Measurements from ENCODE around the gene CYP20A1.
"Not testable (repeated sequence)": the region's sequence is repeated elsewhere in the genome, so short reads cannot be mapped to it uniquely, and the experiment has no call there.

The CYP20A1 gene, protein sequence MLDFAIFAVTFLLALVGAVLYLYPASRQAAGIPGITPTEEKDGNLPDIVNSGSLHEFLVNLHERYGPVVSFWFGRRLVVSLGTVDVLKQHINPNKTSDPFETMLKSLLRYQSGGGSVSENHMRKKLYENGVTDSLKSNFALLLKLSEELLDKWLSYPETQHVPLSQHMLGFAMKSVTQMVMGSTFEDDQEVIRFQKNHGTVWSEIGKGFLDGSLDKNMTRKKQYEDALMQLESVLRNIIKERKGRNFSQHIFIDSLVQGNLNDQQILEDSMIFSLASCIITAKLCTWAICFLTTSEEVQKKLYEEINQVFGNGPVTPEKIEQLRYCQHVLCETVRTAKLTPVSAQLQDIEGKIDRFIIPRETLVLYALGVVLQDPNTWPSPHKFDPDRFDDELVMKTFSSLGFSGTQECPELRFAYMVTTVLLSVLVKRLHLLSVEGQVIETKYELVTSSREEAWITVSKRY

DNA sequence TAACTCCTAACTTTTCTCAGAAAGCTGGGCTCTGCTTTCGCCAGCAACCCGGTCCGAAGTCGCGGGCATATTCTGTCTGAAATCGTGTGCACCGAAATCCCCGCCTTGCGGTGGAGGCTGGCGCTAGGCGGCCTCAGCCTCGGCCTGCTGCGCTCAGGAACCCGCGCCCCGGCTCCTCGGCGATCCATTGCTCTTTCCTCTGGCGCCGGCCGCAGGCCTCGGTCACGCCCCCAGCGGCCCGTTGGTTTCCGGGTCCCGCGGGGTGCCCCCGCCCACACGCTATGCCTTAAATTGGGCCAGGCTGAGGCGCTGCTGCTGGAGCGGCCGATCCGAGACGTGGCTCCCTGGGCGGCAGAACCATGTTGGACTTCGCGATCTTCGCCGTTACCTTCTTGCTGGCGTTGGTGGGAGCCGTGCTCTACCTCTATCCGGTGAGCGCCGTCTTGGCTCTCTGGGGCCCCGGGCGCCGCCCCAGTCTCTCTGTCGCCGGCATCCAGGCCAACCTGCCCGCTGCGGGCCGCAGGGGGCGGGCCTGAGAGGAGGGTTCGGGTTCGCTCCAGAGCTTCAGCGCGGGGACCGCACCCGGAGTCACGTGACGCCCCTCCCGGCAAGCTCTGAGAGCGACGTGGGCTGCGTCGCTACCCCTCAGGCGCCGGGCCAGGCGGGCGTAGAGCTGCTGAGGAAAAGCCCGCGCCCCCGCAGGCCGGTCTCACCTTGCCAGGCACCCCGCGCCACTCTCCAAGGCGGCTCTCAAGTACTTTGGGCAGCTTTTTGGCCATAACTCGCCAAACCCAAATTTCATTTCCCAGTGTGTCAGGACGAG is at the start of gene CYP20A1:
Gene CYP20A1 (plus strand): TSS at position 315 of the 823 bp plus-strand sequence. CDS start 45 bp downstream, at position 360.
- DNase-seq: peak; percentile 89 to 90

DNA sequence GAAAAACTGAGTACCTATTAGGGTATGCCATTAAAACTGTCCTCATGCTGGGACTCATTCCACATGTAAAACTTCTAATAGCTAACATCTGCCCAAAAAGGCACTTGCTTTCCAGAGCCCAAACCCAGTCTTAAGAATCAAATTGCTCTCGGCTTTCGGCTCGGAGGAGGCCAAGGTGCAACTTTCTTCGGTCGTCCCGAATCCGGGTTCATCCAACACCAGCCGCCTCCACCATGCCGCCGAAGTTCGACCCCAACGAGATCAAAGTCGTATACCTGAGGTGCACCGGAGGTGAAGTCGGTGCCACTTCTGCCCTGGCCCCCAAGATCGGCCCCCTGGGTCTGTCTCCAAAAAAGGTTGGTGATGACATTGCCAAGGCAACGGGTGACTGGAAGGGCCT is 48.3 kb upstream of the CYP20A1 start:
- not testable (repeated sequence) for DNase-seq

DNA sequence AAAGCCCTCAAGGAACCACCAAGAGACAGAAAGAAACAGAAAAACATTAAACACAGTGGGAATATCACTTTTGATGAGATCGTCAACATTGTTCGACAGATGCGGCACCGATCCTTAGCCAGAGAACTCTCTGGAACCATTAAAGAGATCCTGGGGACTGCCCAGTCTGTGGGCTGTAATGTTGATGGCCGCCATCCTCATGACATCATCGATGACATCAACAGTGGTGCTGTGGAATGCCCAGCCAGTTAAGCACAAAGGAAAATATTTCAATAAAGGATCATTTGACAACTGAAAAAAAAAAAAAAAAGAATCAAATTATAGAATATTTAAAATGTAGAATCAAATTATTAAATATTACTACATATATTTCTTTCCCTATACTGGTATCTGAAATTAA is 47.8 kb upstream of the CYP20A1 start:
- DNase-seq: not testable (repeated sequence)

DNA sequence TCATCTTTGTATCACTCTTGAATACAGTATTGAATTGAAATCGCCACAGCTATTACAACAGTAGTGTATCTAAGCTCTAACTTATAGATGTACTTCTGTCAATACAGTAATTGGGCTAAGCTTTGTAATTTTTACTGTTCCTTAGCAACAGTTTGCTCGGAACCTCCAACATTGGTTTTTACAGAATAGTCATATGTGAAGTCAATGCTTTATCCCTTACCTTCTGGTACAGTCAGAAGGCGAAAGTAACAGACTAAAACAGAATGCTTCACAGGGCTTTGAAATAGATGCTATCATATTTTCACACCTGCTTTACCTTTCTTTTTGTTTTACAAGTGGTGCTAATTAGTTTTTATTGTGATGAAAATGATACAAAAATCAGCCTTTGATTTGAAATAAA is 46.9 kb upstream of the CYP20A1 start:
- DNase-seq: no peak

DNA sequence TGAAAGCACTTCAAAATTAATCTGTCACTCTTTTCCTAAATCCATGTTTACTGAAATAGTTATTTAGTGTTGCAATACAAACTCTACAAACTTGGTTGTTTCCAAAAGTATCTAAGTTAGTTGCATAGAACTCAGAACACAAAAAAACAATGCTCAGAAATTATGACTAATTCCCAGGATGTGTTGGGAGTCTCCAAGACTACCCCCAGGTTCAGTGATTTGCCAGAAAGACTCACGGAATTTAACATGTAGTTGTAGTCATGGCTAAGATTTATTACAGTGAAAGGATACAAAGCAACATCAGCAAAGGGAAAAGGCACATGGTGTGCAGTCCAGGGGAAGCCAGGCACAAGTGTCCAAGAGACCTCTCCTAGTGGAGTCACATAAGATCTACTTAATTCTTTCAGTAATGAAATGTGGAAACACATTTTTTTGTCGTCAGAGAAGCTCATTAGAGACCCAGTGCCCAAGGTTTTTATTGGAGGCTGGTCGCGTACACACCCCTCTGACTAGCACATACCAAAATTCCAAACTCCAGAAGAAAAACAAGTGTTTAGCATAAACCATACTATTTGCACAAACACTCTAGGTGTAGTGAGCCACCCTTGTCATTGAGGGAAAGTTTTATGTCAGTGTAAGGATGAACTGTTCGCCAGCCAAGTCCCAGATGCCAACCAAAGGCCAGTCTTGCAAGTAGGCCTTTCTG is 43.3 kb upstream of the CYP20A1 start:
- no peak for DNase-seq

DNA sequence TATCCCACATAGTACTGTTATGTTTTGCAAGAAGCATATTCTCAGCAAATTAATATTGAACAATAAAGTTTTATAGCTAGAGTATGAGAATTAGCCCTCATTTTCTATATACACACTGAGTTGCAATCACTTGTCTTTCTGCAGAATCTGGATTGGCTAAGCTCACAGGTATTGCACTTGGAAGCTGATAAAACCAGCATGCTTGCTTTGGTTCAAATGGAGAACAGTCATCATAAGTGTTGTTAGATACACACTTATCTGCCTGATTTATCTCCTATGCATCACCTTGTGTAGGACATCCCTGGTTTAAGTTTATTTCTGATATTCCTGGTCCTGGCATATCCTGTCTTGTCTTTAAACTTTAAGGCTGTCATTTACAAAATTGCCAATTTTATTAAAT is 38.0 kb upstream of the CYP20A1 start:
- no peak for DNase-seq

DNA sequence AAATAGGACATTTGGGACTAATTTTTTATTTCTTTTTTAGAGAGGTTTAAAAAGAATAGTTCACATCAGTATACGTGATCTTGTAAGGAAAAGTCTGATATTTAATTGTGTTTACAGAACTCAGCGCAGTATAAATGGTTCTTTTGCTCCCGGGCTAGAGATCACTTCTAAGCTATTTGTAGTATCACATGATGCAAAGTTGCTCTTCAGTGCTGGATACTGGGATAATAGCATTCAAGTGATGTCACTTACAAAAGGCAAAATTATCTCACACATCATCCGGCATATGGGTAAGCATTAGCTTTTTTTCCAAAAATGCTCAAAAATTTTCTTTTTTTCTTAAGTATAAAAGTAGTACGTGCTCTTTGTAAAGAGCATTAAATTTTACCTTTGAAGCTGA is 37.4 kb upstream of the CYP20A1 start:
- no peak for DNase-seq

DNA sequence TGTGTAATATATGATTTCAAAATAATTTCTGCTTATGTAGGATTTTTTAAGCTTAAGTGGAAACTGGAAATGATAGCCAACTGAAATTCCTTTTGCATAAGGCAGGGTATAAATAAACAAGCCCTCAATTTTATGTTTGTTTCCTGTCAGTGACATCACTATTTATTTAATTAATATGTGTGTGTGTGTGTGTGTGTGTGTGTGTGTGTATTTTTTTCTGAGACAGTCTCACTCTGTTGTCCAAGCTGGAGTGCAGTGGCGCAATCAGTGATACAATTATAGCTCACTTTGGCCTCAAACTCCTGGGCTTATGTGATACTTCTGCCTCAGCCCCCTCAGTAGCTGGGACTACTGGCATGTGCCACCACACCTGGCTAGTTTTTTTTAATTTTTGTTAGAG is 29.3 kb upstream of the CYP20A1 start:
- no peak for DNase-seq

DNA sequence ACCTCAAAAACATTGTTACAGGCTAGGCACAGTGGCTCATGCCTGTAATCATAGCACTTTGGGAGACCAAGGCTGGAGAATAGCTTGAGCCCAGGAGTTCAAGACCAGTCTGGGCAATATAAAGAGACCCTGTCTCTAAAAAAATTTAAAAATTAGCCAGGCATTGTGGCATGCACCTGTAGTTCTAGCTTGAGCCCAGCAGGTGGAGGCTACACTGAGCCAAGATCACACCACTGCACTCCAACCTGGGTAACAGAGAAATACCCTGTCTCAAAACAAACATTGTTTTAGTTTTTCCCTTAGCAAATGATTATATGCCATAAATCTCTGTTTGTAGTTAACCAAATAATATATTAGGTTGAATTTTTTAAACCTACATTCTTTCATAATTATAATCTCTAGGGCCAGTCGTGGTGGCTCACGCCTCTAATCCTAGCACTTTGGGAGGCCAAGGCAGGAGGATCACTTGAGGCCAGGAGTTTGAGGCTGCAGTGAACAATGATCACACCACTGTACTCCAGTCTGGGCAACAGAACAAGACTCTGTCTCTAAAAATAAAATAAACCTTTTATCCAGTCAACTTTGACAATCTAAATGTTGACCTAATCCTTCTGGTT is 13.3 kb upstream of the CYP20A1 start:
- DNase-seq: no peak

DNA sequence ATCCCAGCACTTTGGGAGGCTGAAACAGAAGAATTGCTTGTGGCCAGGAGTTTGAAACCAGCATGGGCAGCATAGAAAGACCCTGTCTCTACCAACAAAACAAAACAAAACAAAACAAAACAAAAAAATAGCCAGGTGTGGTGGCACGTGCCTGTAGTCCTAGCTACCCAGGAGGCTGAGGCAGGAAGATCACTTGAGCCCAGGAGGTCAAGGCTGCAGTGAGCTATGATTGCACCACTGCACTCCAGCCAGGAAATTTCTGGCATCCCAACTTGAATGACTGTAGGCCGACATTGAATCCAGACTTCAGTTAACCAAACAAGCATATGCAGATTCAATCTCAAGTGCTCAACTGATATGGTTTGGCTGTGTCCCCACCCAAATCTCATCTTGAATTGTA is 9.1 kb upstream of the CYP20A1 start:
- not testable (repeated sequence) for DNase-seq

DNA sequence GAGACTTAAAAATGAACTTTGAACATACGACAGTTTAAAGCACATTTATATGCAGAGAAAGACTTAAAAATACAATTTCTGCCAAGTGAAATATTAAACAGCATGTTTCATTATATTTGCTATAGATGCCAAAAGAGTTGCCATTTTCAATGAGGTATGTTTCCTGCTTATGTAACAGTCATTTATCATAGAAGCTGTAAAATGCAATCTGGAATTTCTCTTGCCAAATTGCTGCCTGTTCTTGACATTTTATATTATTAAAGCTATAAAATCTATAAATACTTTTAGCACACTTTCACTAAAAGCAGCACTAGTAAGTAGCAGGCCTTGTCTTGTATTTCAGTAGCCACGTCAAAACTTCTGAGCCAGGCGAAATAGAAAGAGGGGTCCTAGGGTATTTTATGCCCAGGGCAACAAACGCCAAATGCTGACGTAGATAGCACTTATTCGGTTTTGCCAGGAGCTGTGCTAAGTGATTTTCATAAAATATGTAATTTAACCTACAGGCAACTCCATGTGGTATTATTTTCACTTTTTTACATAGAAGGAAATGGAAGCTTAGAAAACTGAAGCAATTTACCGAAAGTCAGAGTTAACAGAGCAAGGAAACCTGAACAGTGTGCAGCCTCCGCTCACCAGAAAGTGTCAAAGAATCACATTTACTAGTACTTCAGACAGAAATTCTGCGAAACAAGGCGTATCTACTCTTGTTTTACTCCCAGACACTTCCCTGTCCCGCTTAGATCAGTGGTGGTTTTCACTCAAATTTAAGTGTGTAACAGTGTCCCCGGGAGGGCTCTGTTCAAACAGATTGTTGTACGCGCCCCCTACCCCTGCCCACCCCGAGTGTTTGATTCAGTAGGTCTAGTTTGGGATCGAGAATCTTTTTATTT is 1.2 kb upstream of the CYP20A1 start:
- DNase-seq: no peak

DNA sequence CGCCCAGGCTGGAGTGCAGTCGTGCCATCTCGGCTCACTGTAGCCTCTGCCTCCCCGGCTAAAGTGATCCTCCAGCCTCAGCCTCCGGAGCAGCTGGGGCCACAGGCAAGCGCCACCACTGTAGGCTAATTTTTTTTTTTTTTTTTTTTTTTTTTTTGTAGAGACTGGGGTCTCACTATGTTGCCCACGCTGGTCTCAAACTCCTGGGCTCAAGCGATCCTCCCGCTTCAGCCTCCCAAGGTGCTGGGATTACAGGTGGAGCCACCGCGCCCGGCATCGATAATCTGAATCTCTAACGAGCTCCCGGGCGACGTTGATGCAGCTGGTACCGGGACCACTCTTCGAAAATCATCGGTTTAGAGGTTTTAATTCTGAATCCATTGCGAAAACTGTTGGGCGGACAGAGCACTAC is 520 bp upstream of the CYP20A1 start:
- no peak for DNase-seq

DNA sequence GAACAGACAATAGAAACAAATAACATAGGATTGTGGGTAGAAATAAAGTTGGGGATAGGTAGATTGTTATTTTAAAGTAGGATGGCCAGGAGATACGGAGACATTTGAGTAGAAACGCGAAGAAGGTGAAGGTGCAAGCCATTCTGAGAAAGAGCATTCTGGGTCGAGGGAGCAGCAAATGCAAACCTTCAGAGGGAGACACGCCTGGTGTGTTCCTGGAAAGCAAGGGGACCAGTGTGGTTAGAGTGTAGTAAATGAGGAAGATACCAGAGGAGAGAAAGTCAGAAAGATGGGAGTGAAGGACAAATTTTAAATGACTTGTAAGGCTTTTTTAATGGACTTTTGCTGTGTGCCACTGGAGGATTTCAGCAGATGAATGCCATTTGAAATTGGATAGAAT is 1.7 kb downstream of the CYP20A1 start:
- DNase-seq: no peak

DNA sequence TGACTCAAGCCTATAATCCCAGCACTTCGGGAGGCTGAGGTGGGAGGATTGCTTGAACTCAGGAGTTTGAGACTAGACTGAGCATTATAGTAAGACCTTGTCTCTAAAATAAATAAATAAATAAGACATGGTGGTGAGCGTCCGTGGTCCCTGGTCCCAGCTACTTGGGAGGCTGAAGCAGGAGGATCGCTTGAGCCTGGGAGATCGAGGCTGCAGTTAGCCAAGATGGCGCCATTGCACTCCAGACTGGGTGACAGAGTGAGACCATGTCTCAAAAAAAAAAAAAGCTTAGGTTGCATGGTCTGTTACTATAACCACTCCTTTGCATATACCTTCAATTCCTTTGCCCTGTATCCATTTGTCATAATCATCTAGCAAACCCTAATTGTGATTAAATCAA is 3.7 kb downstream of the CYP20A1 start:
- DNase-seq: no peak

DNA sequence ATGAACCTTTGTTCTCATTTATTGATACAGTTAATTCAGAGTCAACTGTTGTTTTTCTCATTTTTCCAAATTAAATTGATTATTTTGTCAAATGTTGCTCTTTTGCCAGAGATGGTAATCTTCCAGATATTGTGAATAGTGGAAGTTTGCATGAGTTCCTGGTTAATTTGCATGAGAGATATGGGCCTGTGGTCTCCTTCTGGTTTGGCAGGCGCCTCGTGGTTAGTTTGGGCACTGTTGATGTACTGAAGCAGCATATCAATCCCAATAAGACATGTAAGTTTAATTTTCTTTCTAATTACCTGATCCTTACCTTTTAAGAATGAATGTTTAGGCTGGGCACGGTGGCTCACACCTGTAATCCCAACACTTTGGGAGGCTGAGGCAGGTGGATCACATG is 7.8 kb downstream of the CYP20A1 start:
- DNase-seq: no peak

DNA sequence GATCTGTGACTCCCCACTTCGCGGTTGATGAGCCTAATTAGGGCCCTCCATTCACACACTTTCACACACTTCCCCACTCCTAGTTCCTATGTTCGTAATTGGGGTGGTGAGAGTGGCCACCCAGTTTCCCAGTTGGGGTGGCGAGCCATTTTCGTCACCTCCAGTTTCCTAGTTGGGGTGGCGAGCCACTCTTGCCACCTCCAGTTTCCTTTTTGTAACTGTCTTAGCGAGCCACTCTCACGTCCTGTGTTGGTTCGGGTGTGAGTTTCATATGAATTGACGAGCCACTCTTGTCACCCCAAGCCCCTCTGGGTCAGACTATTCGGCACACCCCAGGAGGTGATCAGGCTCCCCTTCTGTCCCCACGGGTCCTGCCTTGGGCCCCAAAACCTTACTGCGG is 14.0 kb downstream of the CYP20A1 start:
- DNase-seq: no peak

DNA sequence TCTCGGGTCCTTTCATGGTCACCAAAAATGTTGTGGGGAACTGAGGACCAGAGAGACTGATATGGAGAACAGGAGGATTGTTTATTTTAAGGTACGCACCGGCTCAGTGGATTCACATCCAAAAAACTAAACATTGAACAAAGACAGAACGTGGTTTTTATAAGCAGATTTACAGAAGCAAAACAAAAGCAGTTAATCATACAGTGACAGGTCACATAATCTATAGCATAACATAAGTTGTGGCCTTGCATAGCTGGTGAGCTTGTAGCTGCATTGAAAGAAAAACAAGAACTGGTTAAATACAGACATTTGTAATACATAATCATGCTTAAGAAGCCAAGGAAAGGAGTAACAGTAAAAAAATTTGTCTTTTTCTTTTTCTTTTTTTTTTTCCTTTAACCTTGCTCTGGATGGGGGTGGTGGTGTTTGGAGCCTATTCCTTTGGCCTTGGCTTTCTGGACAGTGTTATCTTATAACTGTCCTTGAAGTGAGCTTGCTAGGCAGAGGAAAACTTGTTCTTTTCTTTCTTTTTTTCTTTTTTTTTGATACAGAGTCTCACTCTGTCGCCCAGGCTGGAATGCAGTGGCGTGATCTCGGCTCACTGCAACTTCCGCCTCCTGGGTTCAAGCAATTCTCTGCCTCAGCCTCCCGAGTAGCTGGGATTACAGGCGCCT is 14.7 kb downstream of the CYP20A1 start:
- not testable (repeated sequence) for DNase-seq

DNA sequence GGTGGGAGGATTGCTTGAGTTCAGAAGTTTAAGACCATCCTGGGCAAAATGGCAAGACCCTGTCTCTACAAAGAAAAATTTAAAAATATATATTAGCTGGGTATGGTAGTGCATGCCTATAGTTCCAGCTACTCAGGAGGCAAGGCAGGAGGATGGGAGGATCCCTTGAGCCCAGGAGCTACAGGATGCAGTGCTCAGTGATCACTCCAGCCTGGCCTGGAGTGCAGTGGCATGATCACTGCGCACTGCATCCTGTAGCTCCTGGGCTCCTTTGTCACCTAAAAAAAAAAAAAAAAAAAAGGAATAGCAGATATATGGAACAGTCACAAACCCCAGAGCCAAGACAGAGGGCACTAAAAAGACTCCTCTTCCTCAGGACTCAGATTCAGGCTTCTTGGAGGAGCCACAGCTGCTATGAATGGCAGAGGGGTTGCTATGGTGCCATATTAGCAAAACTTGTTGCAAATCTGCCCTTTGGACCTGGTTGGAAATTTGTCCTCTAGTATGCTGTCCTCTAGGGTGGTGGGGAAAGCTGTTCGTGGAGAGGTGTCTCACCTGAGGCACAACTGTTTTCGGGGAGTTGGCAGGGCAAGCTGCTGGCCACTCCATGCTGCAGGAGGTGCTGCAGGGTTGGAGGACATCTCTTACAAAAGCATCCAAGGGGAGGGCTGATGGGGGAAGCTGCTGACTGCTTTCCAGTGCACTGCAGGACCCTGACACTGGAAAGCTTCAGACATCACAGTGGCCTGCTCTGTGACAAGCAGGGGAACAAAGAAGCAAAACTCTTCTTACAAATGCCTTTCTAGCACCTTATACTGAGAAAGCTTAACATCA is 22.7 kb downstream of the CYP20A1 start:
- no peak for DNase-seq

DNA sequence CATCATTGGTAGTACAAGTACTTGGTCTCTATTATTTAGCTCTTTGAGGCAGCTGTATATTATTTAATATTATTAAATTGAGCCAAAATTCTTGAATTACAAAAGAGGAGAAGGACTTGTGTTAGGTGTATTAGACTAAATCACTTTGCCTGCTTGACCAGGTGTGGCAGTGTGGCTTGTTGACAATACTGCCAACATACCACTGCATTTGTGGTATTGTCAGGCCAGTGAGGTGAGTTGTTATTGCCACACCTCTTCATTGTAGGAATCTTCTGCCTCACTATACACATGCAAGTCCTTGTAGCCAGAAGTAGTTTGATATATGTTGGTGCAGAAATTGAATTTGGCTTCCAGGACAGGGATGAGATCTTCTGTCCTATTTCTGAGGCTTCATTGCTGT is 40.5 kb downstream of the CYP20A1 start:
- no peak for DNase-seq

DNA sequence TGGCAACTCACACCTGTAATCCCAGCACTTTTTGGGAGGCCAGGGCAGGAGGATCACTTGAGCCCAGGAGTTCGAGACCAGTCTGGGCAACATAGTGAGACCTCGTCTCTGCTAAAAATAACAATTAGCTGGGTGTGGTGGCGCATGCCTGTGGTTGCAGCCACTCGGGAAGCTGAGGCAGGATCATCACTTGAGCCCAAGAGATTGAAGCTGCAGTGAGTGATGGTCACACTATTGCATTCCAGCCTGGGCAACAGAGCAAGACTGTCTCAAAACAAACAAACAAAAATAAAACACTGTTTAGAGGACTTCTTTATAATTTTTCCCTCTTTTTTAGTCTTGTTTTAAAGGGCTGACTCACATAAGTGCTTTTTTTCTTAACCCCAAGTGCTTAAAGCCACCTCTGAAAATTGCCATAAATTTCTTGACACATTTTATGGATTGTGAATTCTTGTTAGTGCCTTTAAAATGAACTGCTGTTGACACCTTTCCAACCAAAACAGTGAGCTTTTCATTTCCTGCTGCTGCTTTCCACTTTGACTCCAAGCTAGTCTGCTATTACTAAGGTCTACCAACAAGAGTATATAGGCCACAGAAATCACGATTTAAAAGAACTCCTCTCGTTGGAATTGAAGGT is 41.7 kb downstream of the CYP20A1 start:
- DNase-seq: no peak
